ENCODE results near the gene ASS1. TPM values are rescaled to one million over a fixed set of nuclear protein-coding genes. Genes with fewer than 3 reads are reported as not detected.

ASS1 gene
- total RNA-seq, 1 experiment from 2014 or later: 299 TPM

DNA sequence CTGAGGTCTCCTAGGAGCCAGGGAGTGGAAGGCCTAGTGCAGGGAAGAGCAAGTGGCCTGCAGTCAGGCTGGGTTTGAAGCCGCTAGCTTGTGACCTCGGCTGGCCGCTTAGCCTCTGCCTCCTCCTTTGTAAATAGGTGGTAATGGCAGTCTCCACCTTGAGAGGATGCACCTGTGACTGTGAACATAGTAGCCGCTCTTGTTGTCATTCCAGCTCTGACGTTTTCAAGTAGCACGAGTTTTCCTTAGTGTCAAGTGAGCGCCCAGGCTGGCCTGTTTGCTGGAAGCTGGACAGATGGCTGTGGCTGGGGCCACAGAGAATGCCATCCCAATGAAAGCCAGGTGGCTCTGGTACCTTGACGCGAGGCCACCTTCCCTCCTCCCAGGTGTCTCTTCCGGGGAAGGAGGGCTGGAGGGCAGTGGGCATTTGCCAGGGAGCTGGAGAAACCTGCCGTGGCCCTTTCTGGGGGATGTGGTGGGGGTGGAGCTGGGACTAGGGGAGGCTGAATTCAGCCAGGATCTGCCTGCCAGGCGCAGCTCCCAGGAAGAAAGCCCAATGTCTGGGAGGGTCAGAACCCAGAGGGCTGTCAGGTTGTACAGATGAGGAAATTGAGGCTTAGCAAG, 2.5 kb downstream of the ASS1 start:
- TF ChIP-seq, protein P1, sequence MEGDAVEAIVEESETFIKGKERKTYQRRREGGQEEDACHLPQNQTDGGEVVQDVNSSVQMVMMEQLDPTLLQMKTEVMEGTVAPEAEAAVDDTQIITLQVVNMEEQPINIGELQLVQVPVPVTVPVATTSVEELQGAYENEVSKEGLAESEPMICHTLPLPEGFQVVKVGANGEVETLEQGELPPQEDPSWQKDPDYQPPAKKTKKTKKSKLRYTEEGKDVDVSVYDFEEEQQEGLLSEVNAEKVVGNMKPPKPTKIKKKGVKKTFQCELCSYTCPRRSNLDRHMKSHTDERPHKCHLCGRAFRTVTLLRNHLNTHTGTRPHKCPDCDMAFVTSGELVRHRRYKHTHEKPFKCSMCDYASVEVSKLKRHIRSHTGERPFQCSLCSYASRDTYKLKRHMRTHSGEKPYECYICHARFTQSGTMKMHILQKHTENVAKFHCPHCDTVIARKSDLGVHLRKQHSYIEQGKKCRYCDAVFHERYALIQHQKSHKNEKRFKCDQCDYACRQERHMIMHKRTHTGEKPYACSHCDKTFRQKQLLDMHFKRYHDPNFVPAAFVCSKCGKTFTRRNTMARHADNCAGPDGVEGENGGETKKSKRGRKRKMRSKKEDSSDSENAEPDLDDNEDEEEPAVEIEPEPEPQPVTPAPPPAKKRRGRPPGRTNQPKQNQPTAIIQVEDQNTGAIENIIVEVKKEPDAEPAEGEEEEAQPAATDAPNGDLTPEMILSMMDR (IDR thresholded peaks at IDR 0.05; ENCODE audit: unreplicated experiment): no peak
- intact Hi-C loops (cut with micrococcal nuclease): no loop called here
- Mint-ChIP-seq H3K9me3 (ENCODE audit: unreplicated experiment) (peaks cover 2% of the 10 kb centered on the region), H3K27ac (ENCODE audit: low read depth, unreplicated experiment) (peak overlapping the region; percentile 81), H3K36me3 (ENCODE audit: insufficient read depth, unreplicated experiment) (peaks cover 45% of the 10 kb centered on the region), H3K4me1 (ENCODE audit: insufficient read depth, unreplicated experiment) (peaks cover 30% of the 10 kb centered on the region), H3K4me3 (ENCODE audit: unreplicated experiment) (peak overlapping the region; percentile 95), H3K27me3 (ENCODE audit: insufficient read depth, unreplicated experiment) (no peaks in the 10 kb centered on the region)
- BruUV-seq (replicated peaks): no TSS peak
- no peak for DNase-seq (ENCODE audit: unreplicated experiment)
- ChIA-PET CTCF (interaction anchor here (0.5 to 2.1 kb wide), 6 partner anchors 13 to 664 kb away, joined by 3 to 13 read pairs (median 6); no protein-coding TSS in a partner anchor), POLR2A (interaction anchor here (0.5 to 2.1 kb wide), 11 partner anchors 13 to 931 kb away, joined by 3 to 8 read pairs (median 4); partner anchors contain the start of genes EXOSC2 and FUBP3)

DNA sequence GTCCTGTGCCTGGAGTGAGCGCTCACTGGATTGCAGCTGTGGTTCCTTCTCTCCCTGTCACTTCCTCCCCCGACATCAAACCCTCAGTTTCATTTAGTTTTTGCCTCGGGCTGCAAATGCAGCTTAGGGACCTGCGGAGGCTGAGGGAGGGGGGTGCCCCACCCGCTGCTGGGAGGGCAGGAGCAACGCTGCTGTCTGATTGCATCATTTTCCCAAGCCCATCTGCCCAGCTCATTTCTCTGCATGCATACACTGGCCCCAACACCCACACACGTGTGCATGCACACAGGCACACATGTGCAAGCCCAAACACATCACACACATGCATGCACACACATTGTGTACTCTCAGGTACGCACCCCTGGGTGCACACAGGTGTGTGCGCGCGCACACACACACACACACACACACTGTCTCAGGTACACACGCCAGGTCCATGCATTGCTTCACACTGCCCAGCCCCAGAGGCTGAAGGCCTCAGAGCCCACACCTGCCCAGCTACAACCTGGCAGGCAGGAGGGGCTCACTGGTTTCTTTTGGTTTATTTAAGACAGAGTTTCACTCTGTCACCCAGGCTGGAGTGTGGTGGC, 3.4 kb downstream of the ASS1 start:
- H3K27me3 Mint-ChIP-seq (ENCODE audit: insufficient read depth, unreplicated experiment): no peaks in the 10 kb centered on the region
- peak; percentile 43 for DNase-seq (ENCODE audit: unreplicated experiment)
- TF ChIP-seq, protein P1 (IDR thresholded peaks at IDR 0.05; ENCODE audit: unreplicated experiment): no peak
- no peaks in the 10 kb centered on the region for H3K9me3 Mint-ChIP-seq (ENCODE audit: unreplicated experiment)
- intact Hi-C loops (cut with micrococcal nuclease): no loop called here
- ChIA-PET CTCF (interaction anchor here (0.6 to 2.1 kb wide), 5 partner anchors 12 to 245 kb away, joined by 3 to 13 read pairs (median 4); partner anchors contain the start of gene EXOSC2), POLR2A (interaction anchor here (0.5 to 1.8 kb wide), 7 partner anchors 12 to 192 kb away, joined by 3 to 6 read pairs (median 4); partner anchors contain the start of gene FUBP3)
- peaks cover 33% of the 10 kb centered on the region for H3K4me1 Mint-ChIP-seq (ENCODE audit: insufficient read depth, unreplicated experiment)
- peak overlapping the region; percentile 95 for H3K4me3 Mint-ChIP-seq (ENCODE audit: unreplicated experiment)
- BruUV-seq (replicated peaks): no TSS peak
- H3K27ac Mint-ChIP-seq (ENCODE audit: low read depth, unreplicated experiment): no peak overlapping the region
- H3K36me3 Mint-ChIP-seq (ENCODE audit: insufficient read depth, unreplicated experiment): peaks cover 50% of the 10 kb centered on the region

GRCh38 chr9:130448771-130449603, 4.2 kb downstream of the ASS1 start:
- CTCF ChIA-PET: interaction anchor here (0.6 to 1.3 kb wide), 4 partner anchors 68 to 244 kb away, joined by 3 to 8 read pairs (median 4); partner anchors contain the start of gene EXOSC2
- intact Hi-C loops (cut with micrococcal nuclease): no loop called here
- H3K4me3 Mint-ChIP-seq (ENCODE audit: unreplicated experiment): no peak overlapping the region
- no peak for DNase-seq (ENCODE audit: unreplicated experiment)
- no peak overlapping the region for H3K27ac Mint-ChIP-seq (ENCODE audit: low read depth, unreplicated experiment)
- BruUV-seq (replicated peaks): no TSS peak
- peaks cover 33% of the 10 kb centered on the region for H3K4me1 Mint-ChIP-seq (ENCODE audit: insufficient read depth, unreplicated experiment)
- H3K27me3 Mint-ChIP-seq (ENCODE audit: insufficient read depth, unreplicated experiment): no peaks in the 10 kb centered on the region
- H3K9me3 Mint-ChIP-seq (ENCODE audit: unreplicated experiment): no peaks in the 10 kb centered on the region
- TF ChIP-seq, protein P1 (IDR thresholded peaks at IDR 0.05; ENCODE audit: unreplicated experiment): no peak
- POLR2A ChIA-PET: interaction anchor here (0.7 to 1.0 kb wide), 2 partner anchors 22 to 86 kb away, joined by 3 to 4 read pairs; no protein-coding TSS in a partner anchor
- peaks cover 50% of the 10 kb centered on the region for H3K36me3 Mint-ChIP-seq (ENCODE audit: insufficient read depth, unreplicated experiment)

Measured in MCF 10A (cell line).